ENCODE results near the gene TRMT1.

The TRMT1 gene

GRCh38 chr19:13070425-13071140 lies 46.0 kb downstream of the TRMT1 start:
- no peak for DNase-seq (ENCODE audit: low read depth)

- no peak for DNase-seq (ENCODE audit: low read depth)
Measured at GRCh38 chr19:13069415-13070359, 46.9 kb downstream of the TRMT1 start.

- no peak for DNase-seq (ENCODE audit: low read depth)
Measured at GRCh38 chr19:13068085-13068846, 48.3 kb downstream of the TRMT1 start.

GRCh38 chr19:13066933-13067807 lies 49.4 kb downstream of the TRMT1 start:
- DNase-seq (ENCODE audit: low read depth): no peak

- DNase-seq (ENCODE audit: low read depth): no peak
Measured at GRCh38 chr19:13066226-13066625, 50.3 kb downstream of the TRMT1 start.

- no peak for DNase-seq (ENCODE audit: low read depth)
Measured at GRCh38 chr19:13064092-13064489, 52.4 kb downstream of the TRMT1 start.

- no peak for DNase-seq (ENCODE audit: low read depth)
Measured at GRCh38 chr19:13063461-13064091, 53.0 kb downstream of the TRMT1 start.

GRCh38 chr19:13062317-13062716 lies 54.2 kb downstream of the TRMT1 start:
- DNase-seq (ENCODE audit: low read depth): no peak

GRCh38 chr19:13060964-13061927 lies 55.3 kb downstream of the TRMT1 start:
- DNase-seq (ENCODE audit: low read depth): no peak

GRCh38 chr19:13060233-13060963 lies 56.1 kb downstream of the TRMT1 start:
- no peak for DNase-seq (ENCODE audit: low read depth)

- DNase-seq (ENCODE audit: low read depth): no peak
Measured at GRCh38 chr19:13058951-13059660, 57.4 kb downstream of the TRMT1 start.

- DNase-seq (ENCODE audit: low read depth): no peak
Measured at GRCh38 chr19:13057744-13058143, 58.8 kb downstream of the TRMT1 start.

GRCh38 chr19:13057147-13057572 lies 59.4 kb downstream of the TRMT1 start:
- no peak for DNase-seq (ENCODE audit: low read depth)

- DNase-seq (ENCODE audit: low read depth): peak; percentile 74
Measured at GRCh38 chr19:13056052-13056660, 60.4 kb downstream of the TRMT1 start.

- peak; percentile 92 for DNase-seq (ENCODE audit: low read depth)
Measured at GRCh38 chr19:13055213-13056051, 61.1 kb downstream of the TRMT1 start.

All from GM04504 (cell line).